Heart left ventricle (tissue), 13 donors: ENCODE results near the gene SLC17A7.

Experiments used
- CTCF ChIP-seq, 12 donors: fragments of 200-600 bp; sonication (generic) in 4 of 12; IDR thresholded peaks; one replicate each; pipeline versions ENCODE4 v1.5.0 to v1.8.0; 2018 to 2022; ENCODE audit warnings: antibody characterized with exemption in 12 of 12, mild to moderate bottlenecking in 5 of 12
- POLR2A ChIP-seq, 2 donors: fragments of 450-650 bp; IDR thresholded peaks; one replicate each; pipeline ENCODE4 v1.6.1; 2017; ENCODE audit warnings: antibody characterized with exemption in 2 of 2, mild to moderate bottlenecking in 2 of 2, moderate library complexity in 2 of 2
- donor health status: ischemic (EF 13 %, LVEDD 7.1; RV severe dilation, severe dysfunction).
- donor health status: DM: no; HTN: yes; CAD: no.
- donor health status: DM: no; HTN: no; CAD: no.
- donor health status: ischemic (EF 25% LVEDD 6.9; RV normal size, moderate dysfunction).
- donor health status: ischemic (EF 25% LVEDD 5.7; RV mildly dilated, moderate dysfunction).
- donor health status: ischemic (EF 35%, LVEDD 5.7; RV mildly dilated, moderate dysfunction).
- donor health status: nonischemic (EF 11% LVEDD 7.7; RV severe dilation, severe dysfunction).
- donor health status: DM: yes; HTN: yes; CAD: no.
- donor health status: PGD.
- donor health status: ischemic (EF 29% LVEDD 5.4; RV normal size, mild dysfunction).
- donor health status: nonischemic (EF 23%, LVEDD 6.1; RV moderate dilation, normal function).

GRCh38 chr19:49390131-49390928, 51.0 kb downstream of the SLC17A7 start:
- TF ChIP-seq CTCF (IDR thresholded peaks at IDR 0.05) = no peak
- no peak for TF ChIP-seq POLR2A (IDR thresholded peaks at IDR 0.05)
